GM12878 (cell line): ENCODE results near the gene EHBP1. TPM values are rescaled to one million over a fixed set of nuclear protein-coding genes. Genes with fewer than 3 reads are reported as not detected.

Source experiments
- ATAC-seq: fragments of 200-7000 bp; cut with Tn5 transposase; 3 replicates; pipeline ENCODE4 v1.9.1; 2020; ENCODE audit warnings: mild to moderate bottlenecking, moderate library complexity
- BruUV-seq: library from RNA; stranded (reverse); fragments of 400-500 nt; replicated peaks from 2 replicates; lab custom pipeline; 2021; lab: Mats Ljungman, UMichigan
- CTCF ChIA-PET: fragments of 300-600 bp; sonication (Branson Sonifier 250); formaldehyde crosslinking; extraction: SDS; loops from one replicate; lab custom pipeline; 2021; ENCODE audit warnings: inconsistent platforms; lab: Yijun Ruan, JAX
- POLR2A ChIA-PET: fragments of 350-600 bp; formaldehyde crosslinking; extraction: SDS; loops from one replicate; lab custom pipeline; 2021; ENCODE audit warnings: inconsistent platforms; lab: Charles Lee
- RAD21 ChIA-PET: fragments of 300-600 bp; sonication (Branson Sonifier 250); formaldehyde crosslinking; loops from one replicate; lab custom pipeline; 2023; ENCODE audit warnings: antibody characterized with exemption; ENCODE audit not compliant: unreplicated experiment; lab: Charles Lee
- SMC1A ChIA-PET: fragments of 300-600 bp; sonication (Branson Sonifier 250); formaldehyde crosslinking; loops from one replicate; lab custom pipeline; 2023; ENCODE audit not compliant: unreplicated experiment, uncharacterized antibody; lab: Charles Lee
- DNase-seq: peaks from one replicate; pipeline ENCODE4 v3.0.0-alpha.2; 2011; ENCODE audit warnings: low read depth, low spot score
- FAIRE-seq: peaks from 3 replicates; lab custom pipeline; 2011; peaks lifted over from hg19 to GRCh38; lab: Jason Lieb, UNC
- H2AFZ ChIP-seq: 2 replicates; pipeline ENCODE4 v1.6.0; 2011; ENCODE audit warnings: low read depth, low read length, control low read depth; ENCODE audit not compliant: control insufficient read depth
- H3K27ac ChIP-seq: 2 replicates; pipeline ENCODE4 v1.5.1; 2011; ENCODE audit warnings: control low read depth; ENCODE audit not compliant: control insufficient read depth, insufficient read depth
- H3K27me3 ChIP-seq, 2 experiments: replicated peaks in 1 of 2; 2 replicates each; pipeline versions ENCODE4 v1.6.0 to v1.6.1; 2011; ENCODE audit warnings: low read length in 1 of 2; ENCODE audit not compliant: control insufficient read depth in 2 of 2, insufficient read depth in 2 of 2
- H3K36me3 ChIP-seq, 2 experiments: 2 replicates each; pipeline ENCODE4 v1.5.1; 2011; ENCODE audit warnings: low read length in 1 of 2; ENCODE audit not compliant: control insufficient read depth in 2 of 2, insufficient read depth in 2 of 2
- H3K4me1 ChIP-seq: 2 replicates; pipeline ENCODE4 v1.6.1; 2011; ENCODE audit warnings: mild to moderate bottlenecking, low read length, moderate library complexity, mixed read lengths; ENCODE audit not compliant: control insufficient read depth, insufficient read depth
- H3K4me2 ChIP-seq: 2 replicates; pipeline ENCODE4 v1.6.0; 2011; ENCODE audit warnings: control low read depth; ENCODE audit not compliant: control insufficient read depth, insufficient read depth
- H3K4me3 ChIP-seq: fragments of 200-600 bp; sonication (generic); 2 replicates; pipeline ENCODE4 v1.5.1; 2016
- H3K79me2 ChIP-seq: 2 replicates; pipeline ENCODE4 v1.6.0; 2011; ENCODE audit warnings: low read length; ENCODE audit not compliant: control insufficient read depth, insufficient read depth
- H3K9ac ChIP-seq: 2 replicates; pipeline ENCODE4 v1.8.0; 2011; ENCODE audit warnings: low read length, control low read depth, mixed read lengths; ENCODE audit not compliant: control insufficient read depth, insufficient read depth
- H3K9me3 ChIP-seq: replicated peaks from 3 replicates; pipeline ENCODE4 v1.5.1; 2011; ENCODE audit warnings: mild to moderate bottlenecking, low read length; ENCODE audit not compliant: control insufficient read depth, insufficient read depth
- H4K20me1 ChIP-seq: 2 replicates; pipeline ENCODE4 v1.6.0; 2011; ENCODE audit not compliant: control insufficient read depth, insufficient read depth
- BRCA1 ChIP-seq: IDR thresholded peaks from 2 replicates; pipeline ENCODE4 v1.6.1; 2011; ENCODE audit warnings: low read depth, low read length, improper control_type of control experiment
- CHD1 ChIP-seq: IDR thresholded peaks from 2 replicates; pipeline ENCODE4 v1.6.1; 2012; ENCODE audit warnings: low read depth, low read length, improper control_type of control experiment
- EZH2 ChIP-seq: IDR thresholded peaks from 2 replicates; pipeline ENCODE4 v1.6.1; 2012; ENCODE audit warnings: low read depth, mild to moderate bottlenecking, control low read depth, inconsistent platforms, low read length, borderline replicate concordance; ENCODE audit not compliant: control insufficient read depth
- HDGF ChIP-seq: fragments of 450-650 bp; IDR thresholded peaks from 2 replicates; pipeline ENCODE4 v1.6.1; 2016; ENCODE audit warnings: antibody characterized with exemption
- JUND ChIP-seq: IDR thresholded peaks from 2 replicates; pipeline ENCODE4 v1.6.1; 2012; ENCODE audit warnings: low read depth, mild to moderate bottlenecking, low read length, improper control_type of control experiment, moderate library complexity
- POLR2AphosphoS5 ChIP-seq: IDR thresholded peaks from 2 replicates; pipeline ENCODE4 v1.6.1; 2011; ENCODE audit warnings: mild to moderate bottlenecking, low read length, inconsistent platforms
- RFX5 ChIP-seq: IDR thresholded peaks from 2 replicates; pipeline ENCODE4 v1.6.1; 2011; ENCODE audit warnings: low read depth, low read length, improper control_type of control experiment
- RUNX3 ChIP-seq: IDR thresholded peaks from 2 replicates; pipeline ENCODE4 v1.6.1; 2012; ENCODE audit warnings: low read length, inconsistent platforms
- SIN3A ChIP-seq: IDR thresholded peaks from 2 replicates; pipeline ENCODE4 v1.6.1; 2012; ENCODE audit warnings: low read depth, low read length, improper control_type of control experiment
- SMC3 ChIP-seq: IDR thresholded peaks from 2 replicates; pipeline ENCODE4 v1.6.1; 2011; ENCODE audit warnings: low read length, improper control_type of control experiment, borderline replicate concordance
- TBL1XR1 ChIP-seq: IDR thresholded peaks from 2 replicates; pipeline ENCODE4 v1.6.1; 2012; ENCODE audit warnings: low read depth, low read length, improper control_type of control experiment
- TCF3 ChIP-seq: IDR thresholded peaks from 2 replicates; pipeline ENCODE4 v1.6.1; 2012; ENCODE audit warnings: low read depth, mild to moderate bottlenecking, low read length, borderline replicate concordance; ENCODE audit not compliant: insufficient read depth
- YY1 ChIP-seq: IDR thresholded peaks from 2 replicates; pipeline ENCODE4 v1.6.1; 2011; ENCODE audit warnings: low read depth, mild to moderate bottlenecking, low read length
- ZNF217 ChIP-seq: fragments of 450-650 bp; IDR thresholded peaks from 2 replicates; pipeline ENCODE4 v1.6.1; 2017; ENCODE audit warnings: antibody characterized with exemption, mild to moderate bottlenecking
- WGBS: methylation state at CpG from one replicate; pipeline ENCODE4 v1.1.6; 2016; ENCODE audit warnings: low lambda C conversion rate; ENCODE audit not compliant: insufficient replicate concordance, insufficient coverage; ENCODE audit errors: missing lambda C conversion rate; 5-methylcytosine and 5-hydroxymethylcytosine counted together
- in situ Hi-C: fragments of 300-500 bp; cut with MboI; formaldehyde crosslinking; loops from 9 replicates; pipeline ENCODE4 v1.14.3; 2018; ENCODE audit warnings: mixed read lengths
- intact Hi-C: fragments of 100-400 bp; cut with micrococcal nuclease; formaldehyde crosslinking; loops from one replicate; pipeline ENCODE4 v1.14.2; 2022; ENCODE audit not compliant: unreplicated experiment
- polyA plus RNA-seq, 11 experiments: library from polyadenylated mRNA; depleted of rRNA in 4 of 11; unstranded in 6 of 11; stranded (reverse) in 5 of 11; fragments of >200 nt; fragmentation: Nextera tagmentation in 4 of 11; fragmentation: Illumina TruSeq in 1 of 11; extraction: Ambion mirVana in 4 of 11; extraction: Trizol in 1 of 11; gene quantifications; 1 replicate in 1 of 11; 2 replicates in 10 of 11; pipeline versions ENCODE4 v1.2.1 to v1.2.3, GENCODE V29; 2011 to 2016; ENCODE audit warnings: inconsistent platforms in 2 of 11, missing spikeins in 2 of 11, low read depth in 1 of 11
- total RNA-seq, 4 experiments: library from RNA; depleted of rRNA in 3 of 4; stranded (reverse); fragments of >200 nt in 3 of 4; fragmentation: Illumina TruSeq in 1 of 4; extraction: Trizol in 1 of 4; gene quantifications; 2 replicates each; pipeline versions ENCODE4 v1.2.1 to v1.2.3, GENCODE V29; 2013 to 2021
- TF ChIP-seq, protein P1 (sequence below), 3 experiments: IDR thresholded peaks in 2 of 3; conservative IDR thresholded peaks in 1 of 3; 2 replicates each; pipeline ENCODE4 v1.5.1; 2011; ENCODE audit warnings: low read depth in 3 of 3, low read length in 3 of 3, mild to moderate bottlenecking in 3 of 3, control low read depth in 2 of 3, moderate library complexity in 2 of 3, inconsistent platforms in 1 of 3, mixed read lengths in 1 of 3; ENCODE audit not compliant: control insufficient read depth in 2 of 3, insufficient read depth in 1 of 3; ENCODE audit errors: extremely low read depth in 1 of 3
- TF ChIP-seq, protein P2 (sequence below): IDR thresholded peaks from 2 replicates; pipeline ENCODE4 v1.6.1; 2011; ENCODE audit warnings: low read depth, mild to moderate bottlenecking, low read length, moderate library complexity, borderline replicate concordance; ENCODE audit errors: extremely low read depth
- TF ChIP-seq, protein P3 (sequence below): fragments of 450-650 bp; IDR thresholded peaks from 2 replicates; pipeline ENCODE4 v1.6.1; 2017; ENCODE audit warnings: mild to moderate bottlenecking, moderate library complexity

The EHBP1 gene
- total and polyA plus RNA-seq, 10 of the 15 experiments (the other 5 are each of a cell fraction or from before 2014, with no cell fraction given), result 5.7 to 26.1 (median 13.6) TPM

DNA sequence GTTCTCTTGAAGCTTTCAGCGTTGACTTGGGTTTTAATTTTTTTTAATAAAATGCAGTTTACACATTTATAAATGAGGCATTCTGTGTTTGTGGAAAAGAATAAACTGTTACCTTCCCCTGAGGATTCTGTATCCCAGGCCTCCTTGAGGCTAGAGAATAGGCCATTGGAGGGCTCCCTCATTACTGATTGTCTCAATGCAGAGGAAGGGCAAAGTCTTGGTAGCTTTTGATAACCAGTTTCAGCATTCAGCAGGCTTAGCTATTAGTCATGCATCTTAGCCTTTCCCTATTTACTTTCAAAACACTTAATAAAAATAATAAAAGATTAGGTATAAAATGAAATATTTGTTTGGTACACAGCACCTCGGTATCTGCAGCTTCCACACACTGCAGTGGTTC lies 287.0 kb downstream of the EHBP1 start:
- POLR2A ChIA-PET, result no interaction called here
- Histone ChIP-seq H4K20me1 (no peaks in the 10 kb centered on the region), H3K9ac (no peak overlapping the region), H3K27me3 (no peaks in the 10 kb centered on the region), H3K4me1 (no peaks in the 10 kb centered on the region), H2AFZ (no peak overlapping the region), H3K27ac (no peak overlapping the region), H3K36me3 (no peaks in the 10 kb centered on the region; a peak in 1 of 4 replicates), H3K9me3 (no peaks in the 10 kb centered on the region), H3K79me2 (no peaks in the 10 kb centered on the region), H3K4me3 (no peak overlapping the region), H3K4me2 (no peak overlapping the region)
- RAD21 ChIA-PET, result no interaction called here
- ATAC-seq (no peak), DNase-seq (no peak), FAIRE-seq (no peak)
- in situ Hi-C loops, result no loop called here
- SMC1A ChIA-PET, result interaction anchor here (1.1 to 1.2 kb wide), 2 partner anchors 9 to 19 kb away, joined by 3 to 4 read pairs; no protein-coding TSS in a partner anchor
- 100% methylated on average over 2 of the region's 2 CpGs for WGBS
- BruUV-seq, result no TSS peak
- CTCF ChIA-PET, result interaction anchor here (0.6 to 1.8 kb wide), 3 partner anchors 111 to 912 kb away, joined by 3 to 6 read pairs (median 4); no protein-coding TSS in a partner anchor
- intact Hi-C loops, result no loop called here
- TF ChIP-seq TCF3 (no peak), RFX5 (no peak), SIN3A (no peak), SMC3 (no peak), ZNF217 (no peak), POLR2AphosphoS5 (no peak), CHD1 (no peak), BRCA1 (no peak), EZH2 (no peak), JUND (no peak), RUNX3 (no peak), YY1 (no peak), TBL1XR1 (no peak), HDGF (no peak)
- TF ChIP-seq, protein P1, sequence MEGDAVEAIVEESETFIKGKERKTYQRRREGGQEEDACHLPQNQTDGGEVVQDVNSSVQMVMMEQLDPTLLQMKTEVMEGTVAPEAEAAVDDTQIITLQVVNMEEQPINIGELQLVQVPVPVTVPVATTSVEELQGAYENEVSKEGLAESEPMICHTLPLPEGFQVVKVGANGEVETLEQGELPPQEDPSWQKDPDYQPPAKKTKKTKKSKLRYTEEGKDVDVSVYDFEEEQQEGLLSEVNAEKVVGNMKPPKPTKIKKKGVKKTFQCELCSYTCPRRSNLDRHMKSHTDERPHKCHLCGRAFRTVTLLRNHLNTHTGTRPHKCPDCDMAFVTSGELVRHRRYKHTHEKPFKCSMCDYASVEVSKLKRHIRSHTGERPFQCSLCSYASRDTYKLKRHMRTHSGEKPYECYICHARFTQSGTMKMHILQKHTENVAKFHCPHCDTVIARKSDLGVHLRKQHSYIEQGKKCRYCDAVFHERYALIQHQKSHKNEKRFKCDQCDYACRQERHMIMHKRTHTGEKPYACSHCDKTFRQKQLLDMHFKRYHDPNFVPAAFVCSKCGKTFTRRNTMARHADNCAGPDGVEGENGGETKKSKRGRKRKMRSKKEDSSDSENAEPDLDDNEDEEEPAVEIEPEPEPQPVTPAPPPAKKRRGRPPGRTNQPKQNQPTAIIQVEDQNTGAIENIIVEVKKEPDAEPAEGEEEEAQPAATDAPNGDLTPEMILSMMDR (IDR thresholded peaks at IDR 0.05 in 2 of 3, conservative IDR thresholded peaks at IDR 0.05 in 1 of 3; ENCODE audit: control insufficient read depth in 2 of 3, extremely low read depth in 1 of 3, insufficient read depth in 1 of 3, low read depth in 3 of 3, low read length in 3 of 3), result no peak
- TF ChIP-seq, protein P2, sequence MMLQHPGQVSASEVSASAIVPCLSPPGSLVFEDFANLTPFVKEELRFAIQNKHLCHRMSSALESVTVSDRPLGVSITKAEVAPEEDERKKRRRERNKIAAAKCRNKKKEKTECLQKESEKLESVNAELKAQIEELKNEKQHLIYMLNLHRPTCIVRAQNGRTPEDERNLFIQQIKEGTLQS, result no peak
- TF ChIP-seq, protein P3, sequence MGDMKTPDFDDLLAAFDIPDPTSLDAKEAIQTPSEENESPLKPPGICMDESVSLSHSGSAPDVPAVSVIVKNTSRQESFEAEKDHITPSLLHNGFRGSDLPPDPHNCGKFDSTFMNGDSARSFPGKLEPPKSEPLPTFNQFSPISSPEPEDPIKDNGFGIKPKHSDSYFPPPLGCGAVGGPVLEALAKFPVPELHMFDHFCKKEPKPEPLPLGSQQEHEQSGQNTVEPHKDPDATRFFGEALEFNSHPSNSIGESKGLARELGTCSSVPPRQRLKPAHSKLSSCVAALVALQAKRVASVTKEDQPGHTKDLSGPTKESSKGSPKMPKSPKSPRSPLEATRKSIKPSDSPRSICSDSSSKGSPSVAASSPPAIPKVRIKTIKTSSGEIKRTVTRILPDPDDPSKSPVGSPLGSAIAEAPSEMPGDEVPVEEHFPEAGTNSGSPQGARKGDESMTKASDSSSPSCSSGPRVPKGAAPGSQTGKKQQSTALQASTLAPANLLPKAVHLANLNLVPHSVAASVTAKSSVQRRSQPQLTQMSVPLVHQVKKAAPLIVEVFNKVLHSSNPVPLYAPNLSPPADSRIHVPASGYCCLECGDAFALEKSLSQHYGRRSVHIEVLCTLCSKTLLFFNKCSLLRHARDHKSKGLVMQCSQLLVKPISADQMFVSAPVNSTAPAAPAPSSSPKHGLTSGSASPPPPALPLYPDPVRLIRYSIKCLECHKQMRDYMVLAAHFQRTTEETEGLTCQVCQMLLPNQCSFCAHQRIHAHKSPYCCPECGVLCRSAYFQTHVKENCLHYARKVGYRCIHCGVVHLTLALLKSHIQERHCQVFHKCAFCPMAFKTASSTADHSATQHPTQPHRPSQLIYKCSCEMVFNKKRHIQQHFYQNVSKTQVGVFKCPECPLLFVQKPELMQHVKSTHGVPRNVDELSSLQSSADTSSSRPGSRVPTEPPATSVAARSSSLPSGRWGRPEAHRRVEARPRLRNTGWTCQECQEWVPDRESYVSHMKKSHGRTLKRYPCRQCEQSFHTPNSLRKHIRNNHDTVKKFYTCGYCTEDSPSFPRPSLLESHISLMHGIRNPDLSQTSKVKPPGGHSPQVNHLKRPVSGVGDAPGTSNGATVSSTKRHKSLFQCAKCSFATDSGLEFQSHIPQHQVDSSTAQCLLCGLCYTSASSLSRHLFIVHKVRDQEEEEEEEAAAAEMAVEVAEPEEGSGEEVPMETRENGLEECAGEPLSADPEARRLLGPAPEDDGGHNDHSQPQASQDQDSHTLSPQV, result no peak
